ENCODE measurements around the gene WNK2.
"Not testable (repeated sequence)": the region's sequence is repeated elsewhere in the genome, so short reads cannot be mapped to it uniquely, and the experiment has no call there.

WNK2 gene

DNA sequence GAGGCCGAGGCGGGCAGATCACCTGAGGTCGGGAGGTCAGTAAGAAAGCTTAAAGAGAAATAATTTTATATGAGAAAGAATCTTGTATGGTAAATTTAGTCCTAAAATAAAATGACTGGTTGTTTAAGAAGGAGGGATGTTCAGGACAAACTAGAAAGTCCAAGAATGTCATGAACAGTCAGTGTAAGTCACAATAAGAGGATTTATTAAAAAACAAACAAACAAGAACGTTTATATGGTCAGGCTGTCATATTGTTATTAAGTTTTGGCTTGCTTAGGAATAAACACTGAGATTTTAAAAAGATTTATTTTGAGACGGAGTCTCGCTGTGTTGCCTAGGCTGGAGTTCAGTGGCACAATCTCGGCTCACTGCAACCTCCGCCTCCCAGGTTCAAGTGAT is 176.0 kb downstream of the WNK2 start:
- not testable (repeated sequence) for H3K27me3 ChIP-seq (ENCODE audit: control insufficient read depth, insufficient read depth, low read length); H3K4me3 ChIP-seq (ENCODE audit: low read length); H3K36me3 ChIP-seq (ENCODE audit: control insufficient read depth, insufficient read depth, low read length); H3K4me1 ChIP-seq (ENCODE audit: control insufficient read depth, insufficient read depth, low read length); H3K27ac ChIP-seq (ENCODE audit: low read length); DNase-seq (ENCODE audit: low read depth, low spot score); H3K9me3 ChIP-seq (ENCODE audit: control insufficient read depth, insufficient read depth, low read length)
- WGBS (ENCODE audit: insufficient coverage, insufficient read length) = no CpG with 5 or more reads among the region's 8 CpGs

DNA sequence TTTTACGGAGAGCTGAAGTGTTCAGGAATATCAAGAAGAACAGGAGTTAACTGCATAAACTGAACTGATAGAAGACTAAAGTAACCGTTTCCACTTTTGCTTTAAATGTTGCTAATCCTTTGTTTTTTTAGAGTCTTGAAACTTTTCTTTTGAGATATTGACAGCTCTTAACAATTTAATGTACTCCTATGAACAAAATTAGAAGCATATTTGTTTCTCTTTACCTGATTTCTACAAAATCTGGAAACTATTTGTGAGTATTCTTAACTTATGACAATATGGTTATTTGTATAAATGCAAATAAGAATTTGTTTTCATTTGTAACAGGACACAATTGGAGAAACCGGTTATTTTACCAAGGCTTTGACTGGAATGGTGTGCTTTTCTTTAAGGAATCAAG is 178.1 kb downstream of the WNK2 start:
- Histone ChIP-seq H3K4me3 (ENCODE audit: low read length) (no peak overlapping the region), H3K9me3 (ENCODE audit: control insufficient read depth, insufficient read depth, low read length) (no peaks in the 10 kb centered on the region), H3K4me1 (ENCODE audit: control insufficient read depth, insufficient read depth, low read length) (no peaks in the 10 kb centered on the region; the same call in 1 of the 2 replicates), H3K27me3 (ENCODE audit: control insufficient read depth, insufficient read depth, low read length) (no peaks in the 10 kb centered on the region), H3K36me3 (ENCODE audit: control insufficient read depth, insufficient read depth, low read length) (peaks cover 4% of the 10 kb centered on the region; the same call in 1 of the 2 replicates), H3K27ac (ENCODE audit: low read length) (no peak overlapping the region)
- DNase-seq (ENCODE audit: low read depth, low spot score) = no peak
- no CpG with 5 or more reads among the region's 3 CpGs for WGBS (ENCODE audit: insufficient coverage, insufficient read length)

DNA sequence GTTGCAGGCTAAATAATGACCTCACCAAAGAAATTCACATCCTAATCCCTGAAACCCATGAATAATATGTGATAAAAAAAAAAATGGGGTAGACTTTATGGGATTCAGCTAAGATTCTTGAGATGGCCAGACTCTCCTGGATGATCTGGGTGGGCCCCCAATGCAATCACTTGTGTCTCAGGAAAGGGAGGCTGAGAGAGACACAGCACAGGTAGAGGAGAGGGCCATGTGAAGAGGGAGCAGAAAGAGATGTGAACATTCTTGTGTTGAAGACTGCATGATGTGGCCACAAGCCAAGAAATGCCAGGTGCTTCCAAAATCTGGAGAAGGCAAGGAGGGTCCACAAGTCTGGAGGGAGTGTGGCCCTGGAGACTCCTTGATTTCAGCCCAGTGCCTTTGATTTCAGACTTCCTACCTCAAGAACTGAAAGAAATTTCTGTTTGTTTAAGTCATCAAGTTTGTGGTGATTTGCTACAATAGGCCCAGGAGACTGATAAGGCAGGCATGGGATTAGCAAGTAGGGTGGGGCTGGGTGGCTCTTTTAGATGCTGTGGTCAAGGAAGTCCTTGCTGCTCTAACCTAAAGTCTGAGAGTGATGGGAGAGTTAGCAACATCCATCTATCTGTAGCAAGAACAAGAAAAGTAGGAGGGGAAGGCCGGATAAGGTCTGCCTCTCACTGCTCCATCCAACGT is 180.9 kb downstream of the WNK2 start:
- Histone ChIP-seq H3K27me3 (ENCODE audit: control insufficient read depth, insufficient read depth, low read length) (no peaks in the 10 kb centered on the region), H3K9me3 (ENCODE audit: control insufficient read depth, insufficient read depth, low read length) (no peaks in the 10 kb centered on the region), H3K27ac (ENCODE audit: low read length) (no peak overlapping the region), H3K36me3 (ENCODE audit: control insufficient read depth, insufficient read depth, low read length) (no peaks in the 10 kb centered on the region; the same call in 1 of the 2 replicates), H3K4me1 (ENCODE audit: control insufficient read depth, insufficient read depth, low read length) (no peaks in the 10 kb centered on the region; the same call in 1 of the 2 replicates), H3K4me3 (ENCODE audit: low read length) (no peak overlapping the region)
- no CpG with 5 or more reads among the region's 2 CpGs for WGBS (ENCODE audit: insufficient coverage, insufficient read length)
- DNase-seq (ENCODE audit: low read depth, low spot score) = no peak

DNA sequence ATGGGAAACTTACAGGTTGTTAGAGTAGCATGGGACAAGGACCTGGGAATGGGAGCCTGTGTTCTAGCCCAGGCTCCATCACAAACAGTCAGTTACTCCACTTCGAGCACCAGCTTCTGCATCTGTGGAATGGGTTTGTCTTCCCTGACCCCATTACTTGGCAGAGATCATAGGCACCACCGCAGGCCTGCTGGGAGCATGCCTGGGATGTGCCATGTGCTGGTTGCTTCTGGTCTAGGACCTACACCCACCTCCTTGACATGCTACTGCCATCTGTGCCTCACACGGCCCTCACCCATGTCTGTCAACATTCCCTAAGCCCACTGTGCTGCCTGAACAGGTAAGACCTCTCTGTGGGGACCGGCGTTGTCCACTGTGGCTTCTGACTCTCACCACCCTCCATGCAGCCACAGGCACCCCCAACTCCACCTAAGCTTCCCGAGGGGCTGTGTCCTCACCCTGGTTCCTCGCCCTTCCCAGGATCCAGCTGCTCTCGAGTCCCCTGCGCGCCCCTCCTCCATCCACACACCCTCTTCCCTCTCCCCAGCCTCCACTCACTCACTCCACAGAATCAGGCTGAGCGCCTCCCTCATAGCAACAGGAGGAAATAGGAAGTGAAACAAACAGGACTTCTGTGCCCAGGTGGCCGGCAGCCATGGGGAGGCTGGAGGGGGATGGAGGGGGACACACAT is 181.6 kb downstream of the WNK2 start:
- no peaks in the 10 kb centered on the region for H3K9me3 ChIP-seq (ENCODE audit: control insufficient read depth, insufficient read depth, low read length)
- no CpG with 5 or more reads among the region's 12 CpGs for WGBS (ENCODE audit: insufficient coverage, insufficient read length)
- no peak overlapping the region for H3K27ac ChIP-seq (ENCODE audit: low read length)
- H3K36me3 ChIP-seq (ENCODE audit: control insufficient read depth, insufficient read depth, low read length) = no peaks in the 10 kb centered on the region; the same call in 1 of the 2 replicates
- H3K27me3 ChIP-seq (ENCODE audit: control insufficient read depth, insufficient read depth, low read length) = no peaks in the 10 kb centered on the region
- H3K4me1 ChIP-seq (ENCODE audit: control insufficient read depth, insufficient read depth, low read length) = no peaks in the 10 kb centered on the region; the same call in 1 of the 2 replicates
- peak; percentile 61 for DNase-seq (ENCODE audit: low read depth, low spot score)
- no peak overlapping the region for H3K4me3 ChIP-seq (ENCODE audit: low read length)

DNA sequence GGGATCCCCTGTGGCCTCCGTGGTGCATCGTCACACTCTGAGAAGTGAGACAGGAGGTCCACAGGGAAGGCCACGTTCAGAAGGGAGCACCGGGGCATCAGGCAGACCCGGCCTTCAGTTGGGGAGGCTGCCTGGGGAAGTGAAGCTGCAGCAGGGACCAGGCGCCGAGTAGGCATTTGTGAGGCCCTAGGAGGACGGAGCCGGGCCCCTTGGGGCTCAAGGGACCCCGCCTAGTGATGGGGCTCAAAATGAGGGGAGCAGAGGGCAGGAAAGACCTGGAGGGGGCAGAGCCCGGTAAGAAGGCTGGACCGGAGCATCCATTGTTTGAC is 182.1 kb downstream of the WNK2 start:
- Histone ChIP-seq H3K9me3 (ENCODE audit: control insufficient read depth, insufficient read depth, low read length) (no peaks in the 10 kb centered on the region), H3K4me3 (ENCODE audit: low read length) (no peak overlapping the region), H3K27ac (ENCODE audit: low read length) (no peak overlapping the region), H3K27me3 (ENCODE audit: control insufficient read depth, insufficient read depth, low read length) (peaks cover 2% of the 10 kb centered on the region; the same call in 1 of the 2 replicates), H3K4me1 (ENCODE audit: control insufficient read depth, insufficient read depth, low read length) (no peaks in the 10 kb centered on the region; the same call in 1 of the 2 replicates), H3K36me3 (ENCODE audit: control insufficient read depth, insufficient read depth, low read length) (no peaks in the 10 kb centered on the region; the same call in 1 of the 2 replicates)
- WGBS (ENCODE audit: insufficient coverage, insufficient read length) = no CpG with 5 or more reads among the region's 12 CpGs
- no peak for DNase-seq (ENCODE audit: low read depth, low spot score)

GRCh38 chr9:93366486-93366885 is 182.5 kb downstream of the WNK2 start:
- H3K36me3 ChIP-seq (ENCODE audit: control insufficient read depth, insufficient read depth, low read length); H3K9me3 ChIP-seq (ENCODE audit: control insufficient read depth, insufficient read depth, low read length); H3K27me3 ChIP-seq (ENCODE audit: control insufficient read depth, insufficient read depth, low read length); H3K27ac ChIP-seq (ENCODE audit: low read length); H3K4me3 ChIP-seq (ENCODE audit: low read length); H3K4me1 ChIP-seq (ENCODE audit: control insufficient read depth, insufficient read depth, low read length); DNase-seq (ENCODE audit: low read depth, low spot score): not testable (repeated sequence)
- no CpG with 5 or more reads among the region's 4 CpGs for WGBS (ENCODE audit: insufficient coverage, insufficient read length)

DNA sequence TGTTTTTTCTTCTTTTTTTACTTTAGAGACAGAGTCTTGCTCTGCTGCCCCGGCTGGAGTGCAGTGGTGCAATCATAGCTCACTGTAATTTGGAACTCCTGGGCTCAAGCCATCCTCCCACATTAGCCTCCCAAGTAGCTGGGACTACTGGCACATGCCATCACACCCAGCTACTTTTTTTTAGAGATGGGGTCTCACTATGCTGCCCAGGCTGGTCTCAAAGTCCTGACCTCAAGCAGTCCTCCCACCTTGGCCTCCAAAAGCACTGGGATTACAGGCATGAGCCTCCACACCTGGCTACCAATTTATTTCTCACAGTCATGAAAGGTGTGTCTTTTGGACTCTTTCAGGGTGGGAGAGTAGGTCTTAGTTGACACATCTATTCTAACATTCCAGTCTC is 184.5 kb downstream of the WNK2 start:
- H3K4me3 ChIP-seq (ENCODE audit: low read length) = no peak overlapping the region
- H3K9me3 ChIP-seq (ENCODE audit: control insufficient read depth, insufficient read depth, low read length) = no peaks in the 10 kb centered on the region
- DNase-seq (ENCODE audit: low read depth, low spot score) = no peak
- H3K36me3 ChIP-seq (ENCODE audit: control insufficient read depth, insufficient read depth, low read length) = no peaks in the 10 kb centered on the region
- no peak overlapping the region for H3K27ac ChIP-seq (ENCODE audit: low read length)
- H3K4me1 ChIP-seq (ENCODE audit: control insufficient read depth, insufficient read depth, low read length) = no peaks in the 10 kb centered on the region; the same call in 1 of the 2 replicates
- peaks cover 2% of the 10 kb centered on the region; the same call in 1 of the 2 replicates for H3K27me3 ChIP-seq (ENCODE audit: control insufficient read depth, insufficient read depth, low read length)
- no CpG with 5 or more reads among the region's 1 CpG for WGBS (ENCODE audit: insufficient coverage, insufficient read length)

DNA sequence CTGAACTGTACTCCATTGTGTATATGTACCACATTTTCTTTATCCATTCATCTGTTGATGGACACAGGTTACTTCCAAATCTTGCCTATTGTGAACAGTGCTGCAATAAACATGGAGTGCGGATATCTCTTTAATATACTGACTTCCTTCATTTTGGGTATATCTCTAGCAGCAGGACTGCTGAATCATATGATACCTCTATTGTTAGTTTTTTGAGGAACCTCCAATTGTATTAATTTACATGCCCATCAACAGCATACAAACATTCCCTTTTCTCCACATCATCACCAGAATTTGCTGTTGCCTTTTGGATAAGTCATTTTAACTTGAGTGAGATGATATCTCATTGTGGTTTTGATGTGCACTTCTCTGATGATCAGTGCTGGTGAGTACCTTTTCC is 185.7 kb downstream of the WNK2 start:
- WGBS (ENCODE audit: insufficient coverage, insufficient read length) = no CpG with 5 or more reads among the region's 1 CpG
- H3K4me1 ChIP-seq (ENCODE audit: control insufficient read depth, insufficient read depth, low read length) = no peaks in the 10 kb centered on the region; the same call in 1 of the 2 replicates
- no peak for DNase-seq (ENCODE audit: low read depth, low spot score)
- H3K27me3 ChIP-seq (ENCODE audit: control insufficient read depth, insufficient read depth, low read length) = peaks cover 2% of the 10 kb centered on the region; the same call in 1 of the 2 replicates
- H3K27ac ChIP-seq (ENCODE audit: low read length) = no peak overlapping the region
- no peak overlapping the region for H3K4me3 ChIP-seq (ENCODE audit: low read length)
- H3K9me3 ChIP-seq (ENCODE audit: control insufficient read depth, insufficient read depth, low read length) = no peaks in the 10 kb centered on the region
- no peaks in the 10 kb centered on the region for H3K36me3 ChIP-seq (ENCODE audit: control insufficient read depth, insufficient read depth, low read length)

Data from iPS DF 6.9 (cell line).